ENCODE data around the gene TENT4A.
A peak's percentile ranks its signal among the peaks of the same experiment; 100 is the strongest.

TENT4A gene

DNA sequence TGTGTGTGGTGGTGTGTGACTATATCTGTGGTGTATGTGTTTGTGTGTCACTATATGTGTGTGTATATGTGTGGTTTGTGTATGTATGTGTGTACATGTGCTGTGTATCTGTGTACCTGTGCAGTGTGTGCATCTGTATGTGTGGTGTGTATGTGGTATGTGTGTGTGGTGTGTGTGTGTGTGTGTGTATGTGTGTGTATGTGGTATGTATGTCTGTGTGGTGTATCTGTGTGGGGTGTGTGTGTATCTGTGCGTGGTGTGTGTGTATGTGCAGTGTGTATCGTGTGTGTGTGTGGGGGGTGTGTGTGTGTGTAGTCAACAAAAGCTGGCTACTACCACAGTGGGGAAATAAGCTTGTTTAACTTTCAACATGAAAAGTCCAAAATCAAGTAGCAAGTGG, 31.6 kb upstream of the TENT4A start:
- no peak overlapping the region for H4K8ac ChIP-seq (ENCODE audit: low read length)
- H3K9ac ChIP-seq (ENCODE audit: low read length): no peak overlapping the region
- peaks cover 4 to 9% of the 10 kb centered on the region in 2 experiments for H3K27me3 ChIP-seq (ENCODE audit: control insufficient read depth in 1 of 2, insufficient read depth in 1 of 2, low read length in 2 of 2)
- no peak overlapping the region for H3K18ac ChIP-seq (ENCODE audit: low read depth in 1 of 2, low read length in 2 of 2)
- H3K36me3 ChIP-seq (ENCODE audit: control insufficient read depth in 1 of 2, insufficient read depth in 2 of 2, low read depth in 1 of 2, low read length in 2 of 2): no peaks in the 10 kb centered on the region
- H2BK120ac ChIP-seq (ENCODE audit: low read depth, low read length): no peak overlapping the region
- H3K14ac ChIP-seq (ENCODE audit: low read length in 2 of 2): peak overlapping the region in 1 of 2 experiments; percentile 8
- no peak overlapping the region for H3K27ac ChIP-seq (ENCODE audit: low read length, poor library complexity, severe bottlenecking)
- no peak overlapping the region for H3K4me2 ChIP-seq (ENCODE audit: low read length, poor library complexity, severe bottlenecking)
- H3K23ac ChIP-seq (ENCODE audit: low read length in 2 of 2): no peak overlapping the region
- H2BK15ac ChIP-seq (ENCODE audit: low read depth, poor library complexity, severe bottlenecking): no peak overlapping the region
- H3K9me3 ChIP-seq (ENCODE audit: control insufficient read depth, low read length): no peaks in the 10 kb centered on the region
- H2BK5ac ChIP-seq (ENCODE audit: low read depth, low read length, poor library complexity, severe bottlenecking): no peak overlapping the region
- H2AFZ ChIP-seq (ENCODE audit: low read depth, low read length): no peak overlapping the region
- DNase-seq: no peak
- H4K91ac ChIP-seq (ENCODE audit: low read length): no peak overlapping the region
- 44% methylated on average over 2 of the region's 2 CpGs for WGBS
- no peak overlapping the region for H3K4me3 ChIP-seq (ENCODE audit: insufficient read depth in 1 of 2, low read depth in 1 of 2, low read length in 2 of 2)
- H3K4me1 ChIP-seq (ENCODE audit: control insufficient read depth, insufficient read depth, low read depth, low read length): no peaks in the 10 kb centered on the region
- H3K79me1 ChIP-seq (replicated peaks; ENCODE audit: low read length, poor library complexity, severe bottlenecking): no peaks in the 10 kb centered on the region
- H2AK5ac ChIP-seq (ENCODE audit: low read length, severe bottlenecking): no peak overlapping the region
- no peak overlapping the region for H2BK12ac ChIP-seq (ENCODE audit: low read length in 2 of 2)
- no peak overlapping the region for H3K4ac ChIP-seq (ENCODE audit: low read depth in 1 of 2, low read length in 2 of 2)

GRCh38 chr5:6682239-6682638, 31.0 kb upstream of the TENT4A start:
- Histone ChIP-seq H4K8ac (ENCODE audit: low read length) (no peak overlapping the region), H4K91ac (ENCODE audit: low read length) (no peak overlapping the region), H3K36me3 (ENCODE audit: control insufficient read depth in 1 of 2, insufficient read depth in 2 of 2, low read depth in 1 of 2, low read length in 2 of 2) (no peaks in the 10 kb centered on the region), H3K27me3 (ENCODE audit: control insufficient read depth in 1 of 2, insufficient read depth in 1 of 2, low read length in 2 of 2) (peaks cover 4 to 9% of the 10 kb centered on the region in 2 experiments), H3K4me1 (ENCODE audit: control insufficient read depth, insufficient read depth, low read depth, low read length) (peaks cover 2% of the 10 kb centered on the region), H2BK15ac (ENCODE audit: low read depth, poor library complexity, severe bottlenecking) (no peak overlapping the region), H3K4me3 (ENCODE audit: insufficient read depth in 1 of 2, low read depth in 1 of 2, low read length in 2 of 2) (no peak overlapping the region), H3K79me1 (replicated peaks; ENCODE audit: low read length, poor library complexity, severe bottlenecking) (no peaks in the 10 kb centered on the region), H3K9ac (ENCODE audit: low read length) (no peak overlapping the region), H3K9me3 (ENCODE audit: control insufficient read depth, low read length) (no peaks in the 10 kb centered on the region), H2AK5ac (ENCODE audit: low read length, severe bottlenecking) (no peak overlapping the region), H3K4me2 (ENCODE audit: low read length, poor library complexity, severe bottlenecking) (no peak overlapping the region), H3K23ac (ENCODE audit: low read length in 2 of 2) (no peak overlapping the region), H3K4ac (ENCODE audit: low read depth in 1 of 2, low read length in 2 of 2) (no peak overlapping the region), H2BK12ac (ENCODE audit: low read length in 2 of 2) (no peak overlapping the region), H2AFZ (ENCODE audit: low read depth, low read length) (no peak overlapping the region), H2BK120ac (ENCODE audit: low read depth, low read length) (no peak overlapping the region), H3K27ac (ENCODE audit: low read length, poor library complexity, severe bottlenecking) (no peak overlapping the region), H3K14ac (ENCODE audit: low read length in 2 of 2) (no peak overlapping the region), H3K18ac (ENCODE audit: low read depth in 1 of 2, low read length in 2 of 2) (no peak overlapping the region), H2BK5ac (ENCODE audit: low read depth, low read length, poor library complexity, severe bottlenecking) (no peak overlapping the region)
- DNase-seq: no peak
- WGBS: 65% methylated on average over 11 of the region's 11 CpGs

DNA sequence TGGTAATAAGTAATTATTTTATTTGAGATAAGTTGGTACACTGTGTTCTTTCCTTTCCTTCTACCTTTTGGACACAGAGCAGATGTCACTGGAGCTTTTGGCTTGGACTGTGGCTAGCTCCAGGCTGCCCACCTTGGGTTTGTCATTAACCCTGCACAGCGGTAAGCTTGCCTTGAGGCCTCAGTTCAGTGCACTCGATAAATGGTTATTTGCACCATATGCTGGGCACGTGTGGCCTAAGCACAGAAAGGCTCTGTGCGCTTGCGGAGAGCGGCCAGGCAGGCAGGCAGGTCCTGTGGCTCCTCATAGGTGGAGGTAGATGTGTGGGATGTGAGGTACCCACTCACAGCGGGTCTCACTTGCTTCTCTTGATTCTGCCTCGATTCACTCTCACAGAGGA, 30.0 kb upstream of the TENT4A start:
- H3K27ac ChIP-seq (ENCODE audit: low read length, poor library complexity, severe bottlenecking): no peak overlapping the region
- H3K9ac ChIP-seq (ENCODE audit: low read length): no peak overlapping the region
- no peak overlapping the region for H3K4ac ChIP-seq (ENCODE audit: low read depth in 1 of 2, low read length in 2 of 2)
- no peak overlapping the region for H3K4me3 ChIP-seq (ENCODE audit: insufficient read depth in 1 of 2, low read depth in 1 of 2, low read length in 2 of 2)
- peaks cover 5% of the 10 kb centered on the region for H3K4me1 ChIP-seq (ENCODE audit: control insufficient read depth, insufficient read depth, low read depth, low read length)
- DNase-seq: no peak
- no peak overlapping the region for H2AK5ac ChIP-seq (ENCODE audit: low read length, severe bottlenecking)
- no peak overlapping the region for H3K23ac ChIP-seq (ENCODE audit: low read length in 2 of 2)
- H3K4me2 ChIP-seq (ENCODE audit: low read length, poor library complexity, severe bottlenecking): no peak overlapping the region
- no peak overlapping the region for H2BK120ac ChIP-seq (ENCODE audit: low read depth, low read length)
- no peak overlapping the region for H2BK15ac ChIP-seq (ENCODE audit: low read depth, poor library complexity, severe bottlenecking)
- no peak overlapping the region for H2BK5ac ChIP-seq (ENCODE audit: low read depth, low read length, poor library complexity, severe bottlenecking)
- no peak overlapping the region for H2BK12ac ChIP-seq (ENCODE audit: low read length in 2 of 2)
- H3K79me1 ChIP-seq (replicated peaks; ENCODE audit: low read length, poor library complexity, severe bottlenecking): no peaks in the 10 kb centered on the region
- no peaks in the 10 kb centered on the region for H3K9me3 ChIP-seq (ENCODE audit: control insufficient read depth, low read length)
- no peak overlapping the region for H4K8ac ChIP-seq (ENCODE audit: low read length)
- WGBS: 85% methylated on average over 5 of the region's 8 CpGs
- no peak overlapping the region for H4K91ac ChIP-seq (ENCODE audit: low read length)
- no peaks in the 10 kb centered on the region for H3K36me3 ChIP-seq (ENCODE audit: control insufficient read depth in 1 of 2, insufficient read depth in 2 of 2, low read depth in 1 of 2, low read length in 2 of 2)
- H2AFZ ChIP-seq (ENCODE audit: low read depth, low read length): no peak overlapping the region
- no peak overlapping the region for H3K18ac ChIP-seq (ENCODE audit: low read depth in 1 of 2, low read length in 2 of 2)
- H3K14ac ChIP-seq (ENCODE audit: low read length in 2 of 2): no peak overlapping the region
- H3K27me3 ChIP-seq (ENCODE audit: control insufficient read depth in 1 of 2, insufficient read depth in 1 of 2, low read length in 2 of 2): peaks cover 4 to 9% of the 10 kb centered on the region in 2 experiments

DNA sequence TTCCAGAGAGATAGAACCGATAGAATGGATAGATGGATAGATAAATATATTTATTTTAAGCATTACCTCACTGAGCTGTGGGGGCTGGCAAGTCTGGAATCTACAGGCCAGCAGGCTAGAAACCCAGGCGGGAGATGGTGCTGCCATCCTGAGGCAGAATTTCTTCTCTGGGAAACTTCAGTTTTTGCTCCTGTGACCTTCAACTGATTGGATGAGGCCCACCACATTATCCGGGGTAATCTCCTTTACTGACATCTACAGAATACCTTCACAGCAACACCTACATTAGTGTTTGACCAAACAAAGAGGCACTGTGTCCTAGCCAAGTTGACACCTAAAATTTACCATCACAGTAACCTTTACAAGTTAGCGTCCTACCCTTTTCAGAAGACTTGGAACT, 29.2 kb upstream of the TENT4A start:
- Histone ChIP-seq H3K18ac (ENCODE audit: low read depth in 1 of 2, low read length in 2 of 2) (no peak overlapping the region), H3K79me1 (replicated peaks; ENCODE audit: low read length, poor library complexity, severe bottlenecking) (no peaks in the 10 kb centered on the region), H3K36me3 (ENCODE audit: control insufficient read depth in 1 of 2, insufficient read depth in 2 of 2, low read depth in 1 of 2, low read length in 2 of 2) (no peaks in the 10 kb centered on the region), H2BK120ac (ENCODE audit: low read depth, low read length) (no peak overlapping the region), H4K8ac (ENCODE audit: low read length) (no peak overlapping the region), H3K23ac (ENCODE audit: low read length in 2 of 2) (no peak overlapping the region), H2BK15ac (ENCODE audit: low read depth, poor library complexity, severe bottlenecking) (no peak overlapping the region), H3K27me3 (ENCODE audit: control insufficient read depth in 1 of 2, insufficient read depth in 1 of 2, low read length in 2 of 2) (peaks cover 4 to 9% of the 10 kb centered on the region in 2 experiments), H3K4ac (ENCODE audit: low read depth in 1 of 2, low read length in 2 of 2) (no peak overlapping the region), H2BK5ac (ENCODE audit: low read depth, low read length, poor library complexity, severe bottlenecking) (no peak overlapping the region), H3K4me3 (ENCODE audit: insufficient read depth in 1 of 2, low read depth in 1 of 2, low read length in 2 of 2) (no peak overlapping the region), H3K4me2 (ENCODE audit: low read length, poor library complexity, severe bottlenecking) (no peak overlapping the region), H2AK5ac (ENCODE audit: low read length, severe bottlenecking) (no peak overlapping the region), H3K9me3 (ENCODE audit: control insufficient read depth, low read length) (no peaks in the 10 kb centered on the region), H4K91ac (ENCODE audit: low read length) (no peak overlapping the region), H3K4me1 (ENCODE audit: control insufficient read depth, insufficient read depth, low read depth, low read length) (peaks cover 5% of the 10 kb centered on the region), H3K14ac (ENCODE audit: low read length in 2 of 2) (no peak overlapping the region), H3K9ac (ENCODE audit: low read length) (no peak overlapping the region), H3K27ac (ENCODE audit: low read length, poor library complexity, severe bottlenecking) (no peak overlapping the region), H2AFZ (ENCODE audit: low read depth, low read length) (no peak overlapping the region), H2BK12ac (ENCODE audit: low read length in 2 of 2) (no peak overlapping the region)
- DNase-seq: no peak
- WGBS: 60% methylated on average over 3 of the region's 4 CpGs
